Neuronal stem cell (in vitro differentiated cells): ENCODE results near the gene ARMC10.
"Not testable (repeated sequence)": the region's sequence is repeated elsewhere in the genome, so short reads cannot be mapped to it uniquely, and the experiment has no call there.

Experiments
- DNase-seq: peaks from one replicate; pipeline ENCODE4 v3.0.0-alpha.2; 2013; ENCODE audit warnings: low spot score
- H2AFZ ChIP-seq: one replicate; pipeline ENCODE4 v1.6.1; 2013; ENCODE audit warnings: mild to moderate bottlenecking, low read length, inconsistent platforms
- H2AK5ac ChIP-seq: 2 replicates; pipeline ENCODE4 v1.6.1; 2013; ENCODE audit warnings: low read depth, mild to moderate bottlenecking, inconsistent platforms, low read length, moderate library complexity, mixed read lengths
- H2BK120ac ChIP-seq: 2 replicates; pipeline ENCODE4 v1.6.1; 2013; ENCODE audit warnings: low read depth, mild to moderate bottlenecking, inconsistent platforms, low read length, moderate library complexity, mixed read lengths
- H2BK12ac ChIP-seq: one replicate; pipeline ENCODE4 v1.6.1; 2013; ENCODE audit warnings: low read length, inconsistent platforms
- H2BK15ac ChIP-seq: 2 replicates; pipeline ENCODE4 v1.6.1; 2013; ENCODE audit warnings: mild to moderate bottlenecking, low read length, inconsistent platforms, mixed read lengths
- H2BK5ac ChIP-seq: one replicate; pipeline ENCODE4 v1.6.1; 2013; ENCODE audit warnings: inconsistent platforms, mild to moderate bottlenecking, low read length, moderate library complexity
- H3K14ac ChIP-seq: one replicate; pipeline ENCODE4 v1.6.1; 2013; ENCODE audit warnings: low read length, inconsistent platforms
- H3K18ac ChIP-seq: 2 replicates; pipeline ENCODE4 v1.6.1; 2013; ENCODE audit warnings: low read length, inconsistent platforms
- H3K23ac ChIP-seq: 2 replicates; pipeline ENCODE4 v1.6.1; 2013; ENCODE audit warnings: low read depth, mild to moderate bottlenecking, mixed read lengths, low read length, inconsistent platforms; ENCODE audit not compliant: poor library complexity
- H3K27ac ChIP-seq: replicated peaks from 3 replicates; pipeline ENCODE4 v1.5.1; 2013; ENCODE audit warnings: low read length, inconsistent platforms
- H3K27me3 ChIP-seq, 3 experiments: 2 replicates each; pipeline ENCODE4 v1.6.1; 2013; ENCODE audit warnings: low read length in 3 of 3, mild to moderate bottlenecking in 2 of 3, inconsistent platforms in 1 of 3, low read depth in 1 of 3, mixed read lengths in 1 of 3, moderate library complexity in 1 of 3; ENCODE audit not compliant: control insufficient read depth in 3 of 3, insufficient read depth in 3 of 3
- H3K36me3 ChIP-seq, 2 donors: replicated peaks in 1 of 2; 2 replicates each; pipeline ENCODE4 v1.6.1; 2013; ENCODE audit warnings: low read length in 2 of 2; ENCODE audit not compliant: control insufficient read depth in 2 of 2, insufficient read depth in 2 of 2
- H3K4ac ChIP-seq: 2 replicates; pipeline ENCODE4 v1.6.1; 2013; ENCODE audit warnings: inconsistent platforms, mild to moderate bottlenecking, low read length, moderate library complexity
- H3K4me1 ChIP-seq, 2 donors: 1 replicate in 1 of 2; 2 replicates in 1 of 2; pipeline ENCODE4 v1.6.1; 2013; ENCODE audit warnings: low read length in 2 of 2, low read depth in 1 of 2; ENCODE audit not compliant: control insufficient read depth in 2 of 2, insufficient read depth in 1 of 2
- H3K4me2 ChIP-seq: one replicate; pipeline ENCODE4 v1.6.1; 2013; ENCODE audit warnings: mild to moderate bottlenecking, low read length, inconsistent platforms; ENCODE audit not compliant: insufficient read depth, poor library complexity, severe bottlenecking
- H3K4me3 ChIP-seq, 2 donors: 2 replicates each; pipeline ENCODE4 v1.5.1; 2013; ENCODE audit warnings: low read length in 2 of 2, mild to moderate bottlenecking in 2 of 2, inconsistent platforms in 1 of 2, moderate library complexity in 1 of 2
- H3K79me1 ChIP-seq: one replicate; pipeline ENCODE4 v1.6.1; 2013; ENCODE audit warnings: low read depth, mild to moderate bottlenecking, inconsistent platforms, low read length, moderate library complexity
- H3K9ac ChIP-seq: one replicate; pipeline ENCODE4 v1.6.1; 2013; ENCODE audit warnings: mild to moderate bottlenecking, low read depth, low read length, inconsistent platforms; ENCODE audit not compliant: poor library complexity
- H3K9me3 ChIP-seq, 2 donors: replicated peaks in 1 of 2; 2 replicates each; pipeline versions ENCODE3 to v1.6.1; 2013; ENCODE audit warnings: low read length in 2 of 2, mild to moderate bottlenecking in 2 of 2, inconsistent platforms in 1 of 2, low read depth in 1 of 2, mixed read lengths in 1 of 2, moderate library complexity in 1 of 2; ENCODE audit not compliant: control insufficient read depth in 2 of 2, insufficient read depth in 1 of 2
- H4K8ac ChIP-seq: one replicate; pipeline ENCODE4 v1.6.1; 2013; ENCODE audit warnings: low read depth, mild to moderate bottlenecking, inconsistent platforms, low read length, moderate library complexity
- H4K91ac ChIP-seq: one replicate; pipeline ENCODE4 v1.6.1; 2013; ENCODE audit warnings: low read length, low read depth, mild to moderate bottlenecking, inconsistent platforms; ENCODE audit not compliant: poor library complexity
- WGBS, 2 donors: extraction: QIAGEN DNeasy Blood & Tissue Kit; methylation state at CpG; one replicate each; pipeline ENCODE4 v1.1.7; 2013; ENCODE audit warnings: missing lambda C conversion rate in 2 of 2, mixed read lengths in 1 of 2; ENCODE audit not compliant: insufficient read length in 2 of 2, insufficient replicate concordance in 1 of 2; ENCODE audit errors: extremely low coverage in 2 of 2; 5-methylcytosine and 5-hydroxymethylcytosine counted together

The ARMC10 gene

DNA sequence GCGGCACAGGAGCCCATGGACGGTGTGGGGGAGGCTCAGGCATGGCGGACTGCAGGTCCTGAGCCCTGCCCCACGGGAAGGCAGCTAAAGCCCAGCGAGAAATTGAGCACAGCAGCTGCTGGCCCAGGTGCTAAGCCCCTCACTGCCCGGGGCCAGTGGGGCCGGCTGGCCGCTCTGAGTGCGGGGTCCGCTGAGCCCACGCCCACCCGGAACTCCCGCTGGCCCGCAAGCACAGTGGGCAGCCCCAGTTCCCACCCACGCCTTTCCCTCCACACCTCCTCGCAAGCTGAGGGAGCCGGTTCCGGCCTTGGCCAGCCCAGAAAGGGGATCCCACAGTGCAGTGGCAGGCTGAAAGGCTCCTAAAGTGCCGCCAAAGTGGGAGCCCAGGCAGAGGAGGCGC is 40.6 kb upstream of the ARMC10 start:
- not testable (repeated sequence) for H3K4me3 ChIP-seq, H3K27ac ChIP-seq

DNA sequence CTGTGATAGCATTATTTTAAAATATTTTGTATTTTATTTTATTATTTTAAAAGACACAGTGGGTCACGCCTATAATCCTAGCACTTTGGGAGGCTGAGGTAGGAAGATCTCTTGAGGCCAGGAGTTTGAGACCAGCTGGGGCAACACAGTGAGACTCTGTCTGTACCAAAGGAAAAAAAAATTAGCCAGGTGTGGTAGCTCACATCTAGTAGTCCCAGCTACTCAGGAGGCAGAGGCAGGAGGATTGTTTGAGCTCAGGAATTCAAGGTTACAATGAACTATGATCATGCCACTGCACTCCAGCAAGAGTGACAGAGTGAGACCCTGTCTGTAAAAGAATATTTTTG is 37.5 kb upstream of the ARMC10 start:
- H3K36me3 ChIP-seq: no peaks in the 10 kb centered on the region
- no peaks in the 10 kb centered on the region for H3K27me3 ChIP-seq
- H3K4ac ChIP-seq: no peak overlapping the region
- WGBS, 2 donors: no CpG with 5 or more reads among the region's 1 CpG
- no peak overlapping the region for H3K9ac ChIP-seq
- H3K14ac ChIP-seq: no peak overlapping the region
- no peak overlapping the region for H2BK15ac ChIP-seq
- no peak for DNase-seq
- H2BK120ac ChIP-seq: no peak overlapping the region
- H3K4me1 ChIP-seq: peaks cover 3 to 4% of the 10 kb centered on the region in 2 donors
- no peaks in the 10 kb centered on the region for H3K79me1 ChIP-seq
- no peak overlapping the region for H3K27ac ChIP-seq
- H2BK5ac ChIP-seq: no peak overlapping the region
- no peak overlapping the region for H2AK5ac ChIP-seq
- H3K23ac ChIP-seq: no peak overlapping the region
- no peak overlapping the region for H3K4me2 ChIP-seq
- H3K9me3 ChIP-seq: no peaks in the 10 kb centered on the region
- peak overlapping the region; percentile 87 for H2AFZ ChIP-seq
- peak overlapping the region; percentile 89 for H3K18ac ChIP-seq
- no peak overlapping the region for H4K8ac ChIP-seq
- no peak overlapping the region for H3K4me3 ChIP-seq
- H4K91ac ChIP-seq: no peak overlapping the region
- no peak overlapping the region for H2BK12ac ChIP-seq

More for the DNA sequence above, 40.6 kb upstream of the ARMC10 start:
- not testable (repeated sequence) for H3K27me3 ChIP-seq, H2AFZ ChIP-seq, H3K14ac ChIP-seq, H3K79me1 ChIP-seq, H3K4me2 ChIP-seq, H2BK12ac ChIP-seq, H2BK5ac ChIP-seq, H2BK15ac ChIP-seq, H3K4me1 ChIP-seq, H2AK5ac ChIP-seq, DNase-seq, H3K9me3 ChIP-seq, H3K23ac ChIP-seq, H3K9ac ChIP-seq, H3K18ac ChIP-seq, H4K8ac ChIP-seq, H4K91ac ChIP-seq, H3K36me3 ChIP-seq, H2BK120ac ChIP-seq, H3K4ac ChIP-seq
- WGBS, 2 donors: no CpG with 5 or more reads among the region's 20 CpGs

DNA sequence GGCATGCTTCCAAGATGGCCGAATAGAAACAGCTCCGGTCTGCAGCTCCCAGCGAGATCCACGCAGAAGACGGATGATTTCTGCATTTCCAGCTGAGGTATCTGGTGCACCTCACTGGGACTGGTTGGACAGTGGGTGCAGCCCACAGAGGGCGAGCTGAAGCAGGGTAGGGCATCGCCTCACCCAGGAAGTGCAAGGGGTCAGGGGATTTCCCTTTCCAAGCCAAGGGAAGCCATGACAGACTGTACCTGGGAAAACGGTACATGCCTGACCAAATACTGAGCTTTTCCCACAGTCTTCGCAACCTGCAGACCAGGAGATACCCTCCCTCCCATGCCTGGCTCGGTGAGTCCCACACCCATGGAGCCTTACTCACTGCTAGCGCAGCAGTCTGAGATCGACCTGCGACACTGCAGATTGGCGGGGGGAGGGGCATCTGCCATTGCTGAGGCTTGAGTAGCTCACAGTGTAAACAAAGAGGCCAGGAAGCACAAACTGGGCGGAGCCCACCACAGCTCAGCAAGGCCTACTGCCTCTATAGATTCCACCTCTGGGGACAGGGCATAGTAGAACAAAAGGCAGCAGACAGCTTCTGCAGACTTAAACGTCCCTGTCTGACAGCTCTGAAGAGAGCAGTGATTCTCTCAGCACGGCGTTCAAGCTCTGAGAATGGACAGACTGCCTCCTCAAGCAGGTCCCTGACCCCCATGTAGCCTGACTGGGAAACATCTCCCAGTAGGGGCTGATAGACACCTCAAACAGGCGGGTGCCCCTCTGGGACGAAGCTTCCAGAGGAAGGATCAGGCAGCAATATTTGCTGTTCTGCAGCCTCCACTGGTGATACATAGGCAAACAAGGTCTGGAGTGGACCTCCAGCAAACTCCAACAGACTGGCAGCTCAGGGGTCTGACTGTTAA is 36.9 kb upstream of the ARMC10 start:
- not testable (repeated sequence) for H3K4me1 ChIP-seq, H3K27ac ChIP-seq, H3K9me3 ChIP-seq, H3K36me3 ChIP-seq, H2BK15ac ChIP-seq, H2AK5ac ChIP-seq, H4K91ac ChIP-seq, H3K4ac ChIP-seq, H3K14ac ChIP-seq, H4K8ac ChIP-seq, H2BK12ac ChIP-seq, H3K4me2 ChIP-seq, H3K27me3 ChIP-seq, H2BK5ac ChIP-seq, H3K9ac ChIP-seq, H3K23ac ChIP-seq, H3K79me1 ChIP-seq, H2BK120ac ChIP-seq, H3K4me3 ChIP-seq, DNase-seq
- no CpG with 5 or more reads among the region's 20 CpGs for WGBS, 2 donors
- Histone ChIP-seq H2AFZ (peak overlapping the region; percentile 87), H3K18ac (peak overlapping the region; percentile 89)

DNA sequence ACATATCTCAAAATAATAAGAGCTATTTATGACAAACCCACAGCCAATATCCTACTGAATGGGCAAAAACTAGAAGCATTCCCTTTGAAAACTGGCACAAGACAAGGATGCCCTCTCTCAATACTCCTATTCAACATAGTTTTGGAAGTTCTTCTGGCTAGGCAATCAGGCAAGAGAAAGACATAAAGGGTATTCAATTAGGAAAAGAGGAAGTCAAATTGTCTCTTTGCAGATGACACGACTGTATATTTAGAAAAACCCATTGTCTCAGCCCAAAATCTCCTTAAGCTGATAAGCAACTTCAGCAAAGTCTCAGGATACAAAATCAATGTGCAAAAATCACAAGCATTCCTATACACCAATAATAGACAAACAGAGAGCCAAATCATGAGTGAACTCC is 33.1 kb upstream of the ARMC10 start:
- H3K36me3 ChIP-seq, H3K79me1 ChIP-seq, H3K27me3 ChIP-seq, H3K14ac ChIP-seq, H2AK5ac ChIP-seq, H3K23ac ChIP-seq, H4K8ac ChIP-seq, H3K27ac ChIP-seq, H2BK12ac ChIP-seq, H3K4me2 ChIP-seq, H3K9me3 ChIP-seq, H2BK5ac ChIP-seq, H3K4ac ChIP-seq, H2BK15ac ChIP-seq, H2AFZ ChIP-seq, DNase-seq, H3K4me3 ChIP-seq, H3K4me1 ChIP-seq, H3K18ac ChIP-seq, H4K91ac ChIP-seq, H2BK120ac ChIP-seq, H3K9ac ChIP-seq: not testable (repeated sequence)
- whole genome bisulfite sequencing, 2 donors: no CpG with 5 or more reads among the region's 1 CpG
